22Rv1 (cell line): ENCODE results near the gene ARHGAP8.

Experiments
- ZFX ChIP-seq: fragments of 450-650 bp; IDR thresholded peaks from 2 replicates; pipeline ENCODE4 v1.6.1; 2017; ENCODE audit warnings: antibody characterized with exemption, borderline replicate concordance
- TF ChIP-seq, protein P1 (sequence below): fragments of 450-650 bp; IDR thresholded peaks from 2 replicates; pipeline ENCODE4 v1.5.1; 2017; ENCODE audit warnings: mild to moderate bottlenecking

GRCh38 chr22:44765571-44766285, 13.4 kb downstream of the ARHGAP8 start:
- TF ChIP-seq, protein P1, sequence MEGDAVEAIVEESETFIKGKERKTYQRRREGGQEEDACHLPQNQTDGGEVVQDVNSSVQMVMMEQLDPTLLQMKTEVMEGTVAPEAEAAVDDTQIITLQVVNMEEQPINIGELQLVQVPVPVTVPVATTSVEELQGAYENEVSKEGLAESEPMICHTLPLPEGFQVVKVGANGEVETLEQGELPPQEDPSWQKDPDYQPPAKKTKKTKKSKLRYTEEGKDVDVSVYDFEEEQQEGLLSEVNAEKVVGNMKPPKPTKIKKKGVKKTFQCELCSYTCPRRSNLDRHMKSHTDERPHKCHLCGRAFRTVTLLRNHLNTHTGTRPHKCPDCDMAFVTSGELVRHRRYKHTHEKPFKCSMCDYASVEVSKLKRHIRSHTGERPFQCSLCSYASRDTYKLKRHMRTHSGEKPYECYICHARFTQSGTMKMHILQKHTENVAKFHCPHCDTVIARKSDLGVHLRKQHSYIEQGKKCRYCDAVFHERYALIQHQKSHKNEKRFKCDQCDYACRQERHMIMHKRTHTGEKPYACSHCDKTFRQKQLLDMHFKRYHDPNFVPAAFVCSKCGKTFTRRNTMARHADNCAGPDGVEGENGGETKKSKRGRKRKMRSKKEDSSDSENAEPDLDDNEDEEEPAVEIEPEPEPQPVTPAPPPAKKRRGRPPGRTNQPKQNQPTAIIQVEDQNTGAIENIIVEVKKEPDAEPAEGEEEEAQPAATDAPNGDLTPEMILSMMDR: no peak
- no peak for TF ChIP-seq ZFX
